Measurements from ENCODE around the gene HPN.
"Not testable (repeated sequence)": the region's sequence is repeated elsewhere in the genome, so short reads cannot be mapped to it uniquely, and the experiment has no call there.

Gene HPN

DNA sequence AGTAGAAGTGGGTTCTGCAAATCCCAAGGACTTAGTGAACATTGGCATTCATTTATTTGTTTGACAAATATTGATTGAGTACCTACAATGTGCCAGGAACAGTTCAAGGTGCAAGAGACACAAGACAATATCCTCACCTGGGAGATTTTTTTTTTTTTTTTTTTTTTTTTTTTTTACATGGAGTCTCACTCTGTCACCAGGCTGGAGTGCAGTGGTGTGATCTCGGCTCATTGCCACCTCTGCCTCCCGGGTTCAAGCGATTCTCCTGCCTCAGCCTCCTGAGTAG is 13.0 kb upstream of the HPN start:
- DNase-seq: not testable (repeated sequence)

- not testable (repeated sequence) for DNase-seq
Observed at GRCh38 chr19:35029275-35029736, 12.2 kb upstream of the HPN start.

DNA sequence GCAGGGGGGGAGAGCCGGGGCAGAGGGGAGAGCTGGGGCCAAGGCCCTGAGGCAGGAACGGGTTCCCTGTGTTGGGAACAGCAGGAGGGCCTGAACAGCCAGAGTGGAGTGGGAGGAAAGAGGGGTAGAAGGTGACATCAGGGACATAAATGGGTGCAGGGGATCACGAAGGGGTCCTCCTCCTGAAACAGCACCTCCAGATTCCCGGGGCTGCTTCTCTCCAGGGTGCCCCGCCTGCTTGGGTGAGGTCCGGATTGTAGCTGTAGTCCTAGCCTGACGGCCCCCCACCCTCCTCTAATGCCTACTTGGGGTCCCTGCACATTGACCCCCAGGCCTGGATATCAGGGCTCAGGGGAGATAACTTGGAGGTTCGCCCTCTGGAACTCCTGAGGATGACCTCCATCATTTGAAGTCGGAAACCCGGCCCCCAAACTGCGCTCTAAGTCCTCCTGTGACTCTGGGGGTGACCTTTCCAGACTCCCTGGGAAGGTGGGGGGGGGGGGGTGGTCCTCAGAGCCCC is 11.7 kb upstream of the HPN start:
- DNase-seq: no peak

- DNase-seq: peak; percentile 35
Observed at GRCh38 chr19:35030257-35031071, 11.1 kb upstream of the HPN start, which contains the start of gene SCN1B. TSS of gene SCN1B (plus strand) at chr19:35030470. CDS start at chr19:35030821, 351 bp downstream.

GRCh38 chr19:35031072-35031881 is 10.2 kb upstream of the HPN start:
- DNase-seq: no peak

DNA sequence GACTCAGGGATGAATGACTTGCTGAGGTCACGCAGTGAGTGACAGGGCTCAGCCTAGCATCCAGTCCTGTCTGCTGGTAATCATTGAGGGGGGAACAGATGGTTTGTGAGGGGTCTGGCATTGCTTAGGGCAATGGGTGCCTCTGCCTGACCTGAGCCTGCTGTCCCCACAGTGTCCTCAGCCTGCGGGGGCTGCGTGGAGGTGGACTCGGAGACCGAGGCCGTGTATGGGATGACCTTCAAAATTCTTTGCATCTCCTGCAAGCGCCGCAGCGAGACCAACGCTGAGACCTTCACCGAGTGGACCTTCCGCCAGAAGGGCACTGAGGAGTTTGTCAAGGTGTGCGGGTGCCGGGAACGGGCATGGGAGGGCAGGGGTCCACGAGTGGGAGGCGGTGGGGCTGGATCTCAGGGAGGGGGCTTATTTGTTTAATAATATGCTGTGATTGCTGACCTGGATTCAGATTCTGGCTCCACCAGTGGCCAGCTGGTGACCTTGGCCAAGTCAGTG is 9.1 kb upstream of the HPN start:
- no peak for DNase-seq

GRCh38 chr19:35033067-35034004 is 8.2 kb upstream of the HPN start:
- no peak for DNase-seq

DNA sequence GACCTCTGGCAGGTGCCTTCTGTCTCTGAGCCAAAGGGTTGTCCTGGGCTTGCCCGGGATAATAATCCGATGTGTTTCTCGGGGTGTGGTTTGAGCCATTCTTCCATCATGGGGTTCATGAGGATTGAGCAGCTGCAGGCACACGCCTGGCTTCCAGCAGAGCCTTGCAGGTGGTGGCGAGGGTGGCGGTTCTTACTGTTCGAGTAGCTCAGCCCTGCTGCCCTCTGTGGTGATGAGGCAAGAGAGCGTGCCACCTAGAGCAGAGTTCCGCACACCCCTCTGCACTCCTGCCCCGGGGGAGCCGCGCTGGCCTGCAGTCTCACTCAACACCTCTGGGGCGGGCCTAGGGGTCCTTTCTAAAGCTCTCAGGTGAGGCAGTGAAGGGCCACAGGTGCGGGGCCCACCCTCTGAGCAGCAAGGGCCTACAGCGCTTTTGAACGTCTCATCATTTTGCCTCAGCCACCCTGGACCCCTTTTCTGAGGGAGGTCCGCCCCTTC is 7.5 kb upstream of the HPN start:
- no peak for DNase-seq

DNA sequence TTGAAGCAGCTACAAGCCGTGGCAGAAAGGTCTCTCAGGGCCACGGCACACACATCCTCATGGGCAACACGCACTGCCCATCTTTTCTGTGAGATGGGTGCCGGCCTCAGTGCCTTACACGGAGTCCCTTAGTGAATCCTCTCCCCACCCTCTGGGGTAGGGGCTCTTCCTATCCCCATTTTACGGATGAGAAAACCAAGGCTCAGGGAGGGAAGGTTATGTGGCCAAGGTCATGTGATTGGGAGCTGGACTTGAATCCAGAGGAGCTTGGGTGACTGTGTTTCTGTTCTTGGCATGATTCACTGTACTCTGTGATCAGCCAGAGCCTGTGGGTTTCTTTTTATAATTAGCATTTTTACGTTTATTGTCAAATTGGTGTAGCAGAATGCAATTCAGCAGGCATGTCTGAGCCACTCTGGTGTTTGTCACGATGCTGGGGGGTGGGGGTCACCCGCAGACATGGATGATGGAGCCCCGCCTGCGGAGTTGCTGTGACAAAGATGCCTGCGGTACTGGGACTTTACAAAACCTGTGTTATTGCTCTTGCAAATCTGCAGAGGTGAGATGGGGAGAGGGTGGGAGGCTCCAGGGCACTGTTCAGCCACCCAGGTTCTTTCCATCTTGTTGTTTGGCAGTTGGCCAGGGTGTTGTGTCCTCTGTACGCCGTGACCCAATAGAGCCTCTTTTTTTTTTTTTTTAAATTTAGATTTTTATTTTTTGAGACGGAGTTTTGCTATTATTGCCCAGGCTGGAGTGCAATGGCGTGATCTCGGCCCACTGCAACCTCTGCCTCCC is 6.7 kb upstream of the HPN start:
- no peak for DNase-seq

DNA sequence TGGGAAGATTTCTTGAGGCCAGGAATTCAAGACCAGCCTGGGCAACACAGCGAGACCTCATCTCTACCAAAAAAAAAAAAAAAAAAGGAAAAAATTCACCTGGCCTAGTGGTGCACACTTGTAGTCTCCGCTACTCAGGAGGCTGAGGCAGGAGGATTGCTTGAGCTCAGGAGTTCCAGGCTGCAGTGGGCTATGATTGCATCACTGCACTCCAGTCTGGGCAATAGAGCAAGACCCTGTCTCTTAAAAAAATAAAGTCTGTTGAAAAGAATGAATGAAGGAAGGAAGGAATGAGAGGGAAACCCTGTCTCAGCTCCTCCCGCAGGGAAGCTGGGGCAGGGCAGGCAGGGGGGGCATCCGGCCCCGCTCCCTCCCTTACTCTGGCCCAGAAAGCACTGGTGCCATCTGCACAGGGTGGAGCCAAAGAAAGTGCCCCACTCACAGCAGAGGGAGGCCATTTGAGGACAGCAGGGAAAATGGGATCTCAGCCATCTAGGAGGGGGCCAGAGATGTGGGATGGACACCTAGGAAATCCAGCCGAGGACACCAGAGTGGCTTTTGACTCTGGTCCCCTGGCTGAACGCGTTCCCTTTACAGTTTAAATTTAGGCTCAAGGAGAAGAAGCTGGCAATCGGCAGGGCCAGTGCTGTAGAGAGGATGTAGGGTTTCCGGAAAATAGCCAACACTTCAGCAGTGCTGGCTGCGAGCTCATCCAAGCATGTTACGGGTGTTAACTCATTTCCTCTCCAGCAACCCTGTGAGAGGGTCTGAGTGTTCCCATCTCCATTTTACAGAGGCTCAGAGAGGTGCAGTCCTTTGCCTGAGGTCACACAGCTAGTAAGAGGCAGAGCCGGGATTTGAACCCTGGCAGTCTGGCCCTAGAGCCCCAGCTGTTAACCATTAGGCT is 3.6 kb upstream of the HPN start:
- no peak for DNase-seq

GRCh38 chr19:35038623-35039512 is 2.7 kb upstream of the HPN start:
- no peak for DNase-seq

GRCh38 chr19:35039881-35040825 is 1.4 kb upstream of the HPN start:
- DNase-seq: no peak

GRCh38 chr19:35040826-35041547 is 534 bp upstream of the HPN start:
- DNase-seq: no peak

- no peak for DNase-seq
Observed at GRCh38 chr19:35042056-35042730, 672 bp downstream of the HPN start.

- DNase-seq: no peak
Observed at GRCh38 chr19:35042954-35043604, 1.6 kb downstream of the HPN start.

DNA sequence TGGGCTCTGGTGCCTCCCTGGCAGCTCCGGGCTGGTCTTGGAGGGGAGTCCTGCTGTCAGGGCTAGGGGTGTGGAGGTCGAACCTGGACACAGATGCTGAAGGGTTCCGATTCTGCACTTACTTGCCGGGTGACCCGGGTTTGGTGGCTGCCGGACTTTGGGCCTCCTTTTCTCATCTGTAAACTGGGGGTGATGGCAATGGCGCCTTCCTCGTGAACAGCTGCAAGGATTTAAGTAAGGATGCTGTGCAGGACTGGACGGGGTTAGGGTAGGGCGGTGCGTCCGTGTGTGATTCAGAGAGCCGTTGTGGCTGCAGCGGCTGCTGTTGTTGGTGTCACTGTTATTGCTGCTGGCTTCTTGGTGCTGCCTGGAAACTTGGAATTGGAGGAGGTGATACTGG is 2.4 kb downstream of the HPN start:
- no peak for DNase-seq

Measured in NCI-H1436 (cell line).